GM12873 (cell line): ENCODE data around the gene HOXA10.

Experiments
- CTCF ChIP-seq: IDR thresholded peaks from 2 replicates; pipeline ENCODE4 v1.5.1; 2012; ENCODE audit warnings: low read depth, mild to moderate bottlenecking, moderate library complexity, low read length, control low read depth; ENCODE audit not compliant: insufficient read depth; ENCODE audit errors: missing control alignments

The HOXA10 gene

GRCh38 chr7:27173956-27174873 lies at the start of gene HOXA10:
Gene HOXA10, minus strand, starts transcription at chr7:27174320. Its CDS starts 14 bp downstream, at chr7:27174306.
- TF ChIP-seq CTCF: no peak

- no peak for TF ChIP-seq CTCF
Observed at GRCh38 chr7:27221201-27221797, 47.2 kb upstream of the HOXA10 start.

- no peak for TF ChIP-seq CTCF
Observed at GRCh38 chr7:27220440-27220955, 46.4 kb upstream of the HOXA10 start.

GRCh38 chr7:27219821-27220220 lies 45.7 kb upstream of the HOXA10 start:
- no peak for TF ChIP-seq CTCF

GRCh38 chr7:27217951-27218350 lies 43.8 kb upstream of the HOXA10 start:
- no peak for TF ChIP-seq CTCF

GRCh38 chr7:27215356-27215755 lies 41.2 kb upstream of the HOXA10 start:
- TF ChIP-seq CTCF: no peak

- TF ChIP-seq CTCF: no peak
Observed at GRCh38 chr7:27214239-27214950, 40.3 kb upstream of the HOXA10 start.
